Kidney (tissue), 14 donors: ENCODE measurements around the gene TLR6. TPM values are rescaled to one million over a fixed set of nuclear protein-coding genes. Genes with fewer than 3 reads are reported as not detected.

Experiments used
- DNase-seq, 5 donors: peaks; one replicate each; pipeline ENCODE4 v3.0.0-alpha.2; 2013 to 2020
- FAIRE-seq: peaks from 2 replicates; lab custom pipeline; 2012; peaks lifted over from hg19 to GRCh38; lab: Jason Lieb, UNC
- H3K27ac ChIP-seq, 2 donors: one replicate each; pipeline ENCODE4 v1.7.0; 2013; ENCODE audit warnings: low read depth in 2 of 2, low read length in 2 of 2, inconsistent platforms in 1 of 2
- H3K27me3 ChIP-seq: one replicate; pipeline ENCODE4 v1.7.1; 2013; ENCODE audit warnings: low read length, inconsistent platforms; ENCODE audit not compliant: control insufficient read depth, insufficient read depth
- H3K36me3 ChIP-seq, 3 donors: one replicate each; pipeline versions ENCODE4 v1.7.0 to v1.7.1; 2013; ENCODE audit warnings: low read length in 3 of 3, control low read depth in 1 of 3, inconsistent platforms in 1 of 3; ENCODE audit not compliant: insufficient read depth in 3 of 3, control insufficient read depth in 2 of 3
- H3K4me1 ChIP-seq, 3 donors: one replicate each; pipeline versions ENCODE4 v1.7.0 to v1.7.1; 2013; ENCODE audit warnings: low read length in 3 of 3, inconsistent platforms in 1 of 3, low read depth in 1 of 3; ENCODE audit not compliant: control insufficient read depth in 2 of 3, insufficient read depth in 2 of 3
- H3K4me3 ChIP-seq, 3 donors: one replicate each; pipeline versions ENCODE4 v1.7.0 to v1.8.1; 2013; ENCODE audit warnings: low read length in 3 of 3, control low read depth in 1 of 3, inconsistent platforms in 1 of 3
- H3K9ac ChIP-seq, 3 donors: one replicate each; pipeline versions ENCODE4 v1.7.0 to v1.7.1; 2013; ENCODE audit warnings: low read length in 3 of 3, control low read depth in 1 of 3, inconsistent platforms in 1 of 3
- H3K9me3 ChIP-seq, 3 donors: one replicate each; pipeline versions ENCODE4 v1.7.0 to v1.7.1; 2013; ENCODE audit warnings: low read length in 3 of 3, control low read depth in 1 of 3, inconsistent platforms in 1 of 3; ENCODE audit not compliant: control insufficient read depth in 2 of 3, insufficient read depth in 1 of 3
- intact Hi-C: fragments of 100-400 bp; cut with DNase I; formaldehyde crosslinking; loops from one replicate; pipeline ENCODE4 v1.11.1; 2022
- polyA plus RNA-seq: library from polyadenylated mRNA; stranded (reverse); fragments of 350-450 nt; fragmentation: Illumina TruSeq; extraction: RNeasy Lipid Tissue Mini Kit (QIAGEN cat#74804); gene quantifications from one replicate; pipeline ENCODE4 v1.2.3, GENCODE V29; 2014; ENCODE audit warnings: low read depth, low replicate concordance; ENCODE audit not compliant: insufficient read depth
- total RNA-seq: library from RNA; stranded (reverse); fragmentation: NEBNext Ultra II Directional; extraction: Animal tissue kit (Norgen Biotek cat#: 25700); gene quantifications from one replicate; pipeline ENCODE4 v1.2.1, GENCODE V29; 2021
- TF ChIP-seq, protein P1 (sequence below): IDR thresholded peaks from 3 replicates; pipeline ENCODE4 v1.5.1; 2012; ENCODE audit warnings: mild to moderate bottlenecking, moderate library complexity, borderline replicate concordance; ENCODE audit not compliant: insufficient read depth; ENCODE audit errors: extremely low read depth
- donor health status: control.
- donor health status: control.
- donor health status: control.
- donor health status: control.
- donor health status: control.
- donor health status: DM: yes; HTN: yes; CAD: no.
- donor health status: Normal renal cell carcinoma (clear cell type).

The TLR6 gene
- total and polyA plus RNA-seq, 2 donors from 2014 or later = 0.62 to 6.1 TPM

DNA sequence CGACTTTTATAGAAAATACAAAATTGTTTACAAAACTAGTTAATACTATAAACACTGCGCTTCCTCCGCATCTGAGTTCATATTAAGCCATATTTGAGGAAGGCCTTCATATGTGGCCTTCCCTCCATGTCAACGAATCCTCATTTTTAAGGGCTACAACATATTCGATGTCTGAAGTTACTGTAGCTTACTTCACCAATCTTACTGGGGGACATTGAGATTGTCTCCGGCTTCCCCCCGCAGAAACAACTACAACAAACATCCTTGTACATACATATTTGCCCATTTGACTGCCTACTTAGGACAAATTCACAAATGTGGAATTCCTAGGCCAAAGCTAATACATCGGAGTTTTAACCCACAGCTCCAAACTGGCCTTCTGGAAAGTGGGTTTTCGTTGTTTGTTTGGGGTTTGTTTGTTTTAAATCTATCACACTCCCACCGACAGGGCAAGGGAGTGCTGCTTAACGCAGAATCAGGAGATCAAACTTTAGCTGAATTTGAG lies 10.4 kb upstream of the TLR6 start:
- TF ChIP-seq, protein P1, sequence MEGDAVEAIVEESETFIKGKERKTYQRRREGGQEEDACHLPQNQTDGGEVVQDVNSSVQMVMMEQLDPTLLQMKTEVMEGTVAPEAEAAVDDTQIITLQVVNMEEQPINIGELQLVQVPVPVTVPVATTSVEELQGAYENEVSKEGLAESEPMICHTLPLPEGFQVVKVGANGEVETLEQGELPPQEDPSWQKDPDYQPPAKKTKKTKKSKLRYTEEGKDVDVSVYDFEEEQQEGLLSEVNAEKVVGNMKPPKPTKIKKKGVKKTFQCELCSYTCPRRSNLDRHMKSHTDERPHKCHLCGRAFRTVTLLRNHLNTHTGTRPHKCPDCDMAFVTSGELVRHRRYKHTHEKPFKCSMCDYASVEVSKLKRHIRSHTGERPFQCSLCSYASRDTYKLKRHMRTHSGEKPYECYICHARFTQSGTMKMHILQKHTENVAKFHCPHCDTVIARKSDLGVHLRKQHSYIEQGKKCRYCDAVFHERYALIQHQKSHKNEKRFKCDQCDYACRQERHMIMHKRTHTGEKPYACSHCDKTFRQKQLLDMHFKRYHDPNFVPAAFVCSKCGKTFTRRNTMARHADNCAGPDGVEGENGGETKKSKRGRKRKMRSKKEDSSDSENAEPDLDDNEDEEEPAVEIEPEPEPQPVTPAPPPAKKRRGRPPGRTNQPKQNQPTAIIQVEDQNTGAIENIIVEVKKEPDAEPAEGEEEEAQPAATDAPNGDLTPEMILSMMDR = no peak
- FAIRE-seq (no peak), DNase-seq (no peak)
- Histone ChIP-seq H3K36me3 (no peaks in the 10 kb centered on the region), H3K27ac (peak overlapping the region; percentile 60 to 72), H3K27me3 (no peaks in the 10 kb centered on the region), H3K9me3 (no peaks in the 10 kb centered on the region), H3K4me1 (peaks cover 0 to 17% (median 13%) of the 10 kb centered on the region in 3 donors), H3K4me3 (peak overlapping the region; percentile 53 to 83 (median 73)), H3K9ac (peak overlapping the region; percentile 47 to 89 (median 89))
- intact Hi-C loops = no loop called here

DNA sequence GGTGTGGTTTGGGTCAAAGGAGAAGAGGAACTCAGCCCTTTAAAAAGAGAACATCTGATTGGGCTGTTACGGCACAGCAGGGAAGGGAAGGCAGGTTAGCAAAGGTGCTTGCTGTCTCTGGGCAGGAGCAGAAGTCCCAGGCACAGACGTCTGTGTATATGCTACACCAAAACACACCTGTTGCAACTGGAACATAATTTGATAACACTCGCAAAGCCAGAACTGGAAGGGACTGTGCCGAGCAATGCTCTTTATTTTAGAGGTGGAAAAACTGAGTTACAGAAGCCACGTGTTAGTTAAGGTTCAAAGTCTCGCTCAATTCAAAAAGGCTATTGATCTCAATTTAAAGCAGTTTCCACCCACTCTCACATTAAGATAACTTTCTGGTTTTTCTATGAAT lies 8.8 kb upstream of the TLR6 start:
- Histone ChIP-seq H3K4me3 (no peak overlapping the region), H3K9me3 (no peaks in the 10 kb centered on the region), H3K36me3 (no peaks in the 10 kb centered on the region), H3K9ac (no peak overlapping the region), H3K27ac (no peak overlapping the region), H3K4me1 (peaks cover 0 to 17% (median 13%) of the 10 kb centered on the region in 3 donors), H3K27me3 (no peaks in the 10 kb centered on the region)
- TF ChIP-seq, protein P1 = no peak
- FAIRE-seq (no peak), DNase-seq (no peak)
- intact Hi-C loops = no loop called here

DNA sequence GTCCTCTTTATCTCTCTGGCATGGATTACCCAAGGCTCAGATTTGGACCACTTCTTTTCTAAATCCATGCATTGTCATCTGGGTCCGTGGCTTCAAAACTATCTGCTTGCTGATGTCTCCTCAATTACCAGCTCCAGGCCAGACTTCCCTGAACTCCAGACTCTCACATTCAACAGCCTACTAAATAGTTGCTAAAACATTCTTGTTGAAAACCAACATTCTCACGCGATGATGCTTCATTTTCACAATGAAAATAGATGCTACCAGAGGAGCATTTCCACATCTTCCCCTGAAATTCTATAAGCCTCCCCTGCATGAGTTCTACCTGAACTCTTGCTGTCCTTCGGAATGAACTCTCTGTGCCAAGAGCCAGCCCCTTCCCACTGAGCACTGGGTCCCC lies 5.2 kb upstream of the TLR6 start:
- no peak for FAIRE-seq
- TF ChIP-seq, protein P1 = no peak
- no peak overlapping the region for H3K4me3 ChIP-seq

More for the DNA sequence above, 5.2 kb upstream of the TLR6 start:
- DNase-seq = no peak
- intact Hi-C loops = no loop called here
- H3K9ac ChIP-seq = no peak overlapping the region
- no peaks in the 10 kb centered on the region for H3K36me3 ChIP-seq
- no peak overlapping the region for H3K27ac ChIP-seq
- H3K9me3 ChIP-seq = no peaks in the 10 kb centered on the region
- no peaks in the 10 kb centered on the region for H3K4me1 ChIP-seq
- no peaks in the 10 kb centered on the region for H3K27me3 ChIP-seq
